OCI-LY3 (cell line): ENCODE results near the gene NEO1.

ENCODE experiments used
- CTCF ChIP-seq: fragments of 200-600, 300-600 bp; sonication (generic); IDR thresholded peaks from 2 replicates; pipeline ENCODE4 v1.5.1; 2014; ENCODE audit warnings: antibody characterized with exemption, low read length, low read depth
- EZH2phosphoT487 ChIP-seq: fragments of 200-600 bp; shearing (Covaris generic); IDR thresholded peaks from 2 replicates; pipeline ENCODE4 v1.6.1; 2018; ENCODE audit warnings: antibody characterized with exemption, mixed run types, low read depth

GRCh38 chr15:73344056-73344455 is 291.8 kb downstream of the NEO1 start:
- TF ChIP-seq EZH2phosphoT487 (no peak), CTCF (no peak)
